ENCODE measurements around the gene PMP22. TPM values are rescaled to one million over a fixed set of nuclear protein-coding genes. Genes with fewer than 3 reads are reported as not detected.

Gene PMP22
- total RNA-seq, 4 donors from 2014 or later, result 171 to 253 (median 237) TPM

- 74% methylated on average over 8 of the region's 8 CpGs for WGBS
- intact Hi-C loops (cut with DNase I), result no loop called here
Measured at GRCh38 chr17:15180121-15180561, 85.0 kb downstream of the PMP22 start.

More at GRCh38 chr17:15180121-15180561, 85.0 kb downstream of the PMP22 start:
- Histone ChIP-seq H3K36me3 (no peaks in the 10 kb centered on the region), H3K4me3 (no peak overlapping the region), H3K27me3 (peaks cover 0 to 4% (median 0%) of the 10 kb centered on the region in 4 donors), H3K27ac (replicated peaks in 1 of 4) (no peak overlapping the region), H3K4me1 (peaks cover 0 to under 1% (median under 1%) of the 10 kb centered on the region in 4 donors), H3K9me3 (no peaks in the 10 kb centered on the region)
- peak; percentile 31 for DNase-seq (ENCODE audit: extremely low spot score)
- TF ChIP-seq EP300 (IDR thresholded peaks at IDR 0.05) (no peak), POLR2AphosphoS5 (IDR thresholded peaks at IDR 0.05) (no peak), POLR2A (IDR thresholded peaks at IDR 0.05; ENCODE audit: low read depth) (no peak), CTCF (IDR thresholded peaks at IDR 0.05) (no peak)

Small RNA genes within 50 kb of the gene (small RNA-seq; reads per million reads assigned to genes)
- gene MIR4731, result 0 to 0.17 (median 0) reads per million in 3 donors
- gene RNU6-799P, result 0 reads per million in 3 donors

Other genes with a start within 250 kb of the PMP22 start
- not detected for gene TEKT3, start 76.3 kb upstream of the PMP22 start, total RNA-seq
- gene CDRT4, start 202.3 kb upstream of the PMP22 start, total RNA-seq, result 1 to 10 TPM; 1.6 to 6.6 (median 3.4) TPM